Measurements from ENCODE around the gene CCDC192.

CCDC192 gene

DNA sequence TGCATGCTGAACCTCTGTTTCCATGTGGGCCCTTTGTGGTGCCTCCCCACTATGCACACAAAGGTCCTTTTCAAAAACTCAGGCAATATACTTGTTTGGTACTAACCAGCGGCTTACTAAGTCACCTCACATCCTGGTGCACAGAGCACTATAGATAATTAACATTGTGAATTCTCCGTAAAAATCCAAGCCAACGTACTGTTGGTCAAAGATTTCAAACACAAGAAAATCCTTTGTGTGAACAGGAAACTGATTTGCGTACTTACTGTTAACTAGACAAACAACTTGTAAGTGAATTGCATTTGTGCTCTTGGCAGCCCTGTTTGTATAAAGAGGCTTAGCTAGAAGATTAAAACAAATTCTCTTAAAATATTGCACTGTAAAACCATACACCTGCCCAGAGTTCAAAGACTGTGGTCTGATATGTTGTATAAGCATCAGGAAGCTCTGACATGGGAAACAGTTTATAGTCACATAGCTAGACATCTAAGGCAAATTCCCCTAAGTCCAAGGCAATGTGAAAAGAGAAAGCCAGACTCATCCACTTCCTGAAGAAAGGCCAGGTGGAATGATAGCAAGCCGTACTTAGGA is 255.3 kb downstream of the CCDC192 start:
- no peaks in the 10 kb centered on the region for H4K20me1 ChIP-seq (ENCODE audit: control insufficient read depth, insufficient read depth, low read depth, low read length)
- no peak overlapping the region for H3K27ac ChIP-seq (ENCODE audit: low read depth, low read length)
- no peaks in the 10 kb centered on the region for H3K9me3 ChIP-seq (ENCODE audit: control insufficient read depth, insufficient read depth, low read length)
- TF ChIP-seq, protein P1, sequence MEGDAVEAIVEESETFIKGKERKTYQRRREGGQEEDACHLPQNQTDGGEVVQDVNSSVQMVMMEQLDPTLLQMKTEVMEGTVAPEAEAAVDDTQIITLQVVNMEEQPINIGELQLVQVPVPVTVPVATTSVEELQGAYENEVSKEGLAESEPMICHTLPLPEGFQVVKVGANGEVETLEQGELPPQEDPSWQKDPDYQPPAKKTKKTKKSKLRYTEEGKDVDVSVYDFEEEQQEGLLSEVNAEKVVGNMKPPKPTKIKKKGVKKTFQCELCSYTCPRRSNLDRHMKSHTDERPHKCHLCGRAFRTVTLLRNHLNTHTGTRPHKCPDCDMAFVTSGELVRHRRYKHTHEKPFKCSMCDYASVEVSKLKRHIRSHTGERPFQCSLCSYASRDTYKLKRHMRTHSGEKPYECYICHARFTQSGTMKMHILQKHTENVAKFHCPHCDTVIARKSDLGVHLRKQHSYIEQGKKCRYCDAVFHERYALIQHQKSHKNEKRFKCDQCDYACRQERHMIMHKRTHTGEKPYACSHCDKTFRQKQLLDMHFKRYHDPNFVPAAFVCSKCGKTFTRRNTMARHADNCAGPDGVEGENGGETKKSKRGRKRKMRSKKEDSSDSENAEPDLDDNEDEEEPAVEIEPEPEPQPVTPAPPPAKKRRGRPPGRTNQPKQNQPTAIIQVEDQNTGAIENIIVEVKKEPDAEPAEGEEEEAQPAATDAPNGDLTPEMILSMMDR (IDR thresholded peaks at IDR 0.05; ENCODE audit: low read depth, low read length, poor library complexity, severe bottlenecking) = no peak
- no peak for TF ChIP-seq EZH2phosphoT487 (IDR thresholded peaks at IDR 0.05; ENCODE audit: borderline replicate concordance, low read length)
- no peaks in the 10 kb centered on the region for H3K9me2 ChIP-seq (replicated peaks; ENCODE audit: control insufficient read depth, low read length)
- H3K36me3 ChIP-seq (ENCODE audit: control insufficient read depth, low read length) = no peaks in the 10 kb centered on the region
- no peaks in the 10 kb centered on the region for H3F3A ChIP-seq (ENCODE audit: control insufficient read depth, insufficient read depth)
- no peak overlapping the region for H3K4me2 ChIP-seq (ENCODE audit: low read length)
- no peaks in the 10 kb centered on the region for H3K27me3 ChIP-seq (ENCODE audit: control insufficient read depth, low read length)
- H3K4me1 ChIP-seq (ENCODE audit: control insufficient read depth, low read length) = peaks cover 33% of the 10 kb centered on the region
- no peak overlapping the region for H3K4me3 ChIP-seq (ENCODE audit: low read length)
- no peaks in the 10 kb centered on the region for H3K79me2 ChIP-seq (ENCODE audit: control insufficient read depth, low read length)

DNA sequence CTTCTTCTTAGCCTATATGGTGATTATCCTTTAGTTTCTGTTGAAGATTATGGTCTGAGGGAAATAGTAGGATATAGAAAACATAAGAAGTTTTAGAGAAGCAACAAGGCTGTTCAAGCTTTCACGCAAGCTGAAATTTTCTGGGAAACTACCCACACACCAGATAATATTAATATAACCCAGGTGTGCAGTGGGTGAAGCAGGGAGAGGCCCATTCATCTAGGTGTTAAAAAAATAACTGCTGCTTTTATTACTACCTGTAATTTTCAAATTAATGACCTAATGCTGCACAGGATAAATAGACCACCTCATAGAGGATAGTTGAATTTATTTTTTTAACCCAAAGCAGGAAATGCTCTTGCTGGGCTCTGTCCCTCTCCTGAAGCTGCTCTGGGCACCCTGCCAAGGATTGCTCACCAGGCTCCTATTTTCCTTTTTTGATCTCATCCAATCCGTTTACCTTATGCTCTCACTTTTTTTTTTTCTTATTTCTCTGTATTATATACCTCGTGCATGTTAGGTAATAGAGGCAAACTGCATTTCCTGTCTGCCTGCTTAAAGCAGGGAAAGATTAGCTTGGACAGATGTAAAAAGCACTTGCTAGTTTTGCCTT is 256.1 kb downstream of the CCDC192 start:
- Histone ChIP-seq H3K4me3 (ENCODE audit: low read length) (no peak overlapping the region), H3K9me2 (replicated peaks; ENCODE audit: control insufficient read depth, low read length) (no peaks in the 10 kb centered on the region), H3K4me2 (ENCODE audit: low read length) (no peak overlapping the region), H3K9me3 (ENCODE audit: control insufficient read depth, insufficient read depth, low read length) (no peaks in the 10 kb centered on the region), H3K27me3 (ENCODE audit: control insufficient read depth, low read length) (no peaks in the 10 kb centered on the region), H3K36me3 (ENCODE audit: control insufficient read depth, low read length) (no peaks in the 10 kb centered on the region), H3K79me2 (ENCODE audit: control insufficient read depth, low read length) (no peaks in the 10 kb centered on the region), H4K20me1 (ENCODE audit: control insufficient read depth, insufficient read depth, low read depth, low read length) (no peaks in the 10 kb centered on the region), H3K27ac (ENCODE audit: low read depth, low read length) (no peak overlapping the region), H3F3A (ENCODE audit: control insufficient read depth, insufficient read depth) (no peaks in the 10 kb centered on the region), H3K4me1 (ENCODE audit: control insufficient read depth, low read length) (peaks cover 33% of the 10 kb centered on the region)
- TF ChIP-seq, protein P1 (IDR thresholded peaks at IDR 0.05; ENCODE audit: low read depth, low read length, poor library complexity, severe bottlenecking) = no peak
- no peak for TF ChIP-seq EZH2phosphoT487 (IDR thresholded peaks at IDR 0.05; ENCODE audit: borderline replicate concordance, low read length)

GRCh38 chr5:127960270-127960691 is 257.1 kb downstream of the CCDC192 start:
- H3K27me3 ChIP-seq (ENCODE audit: control insufficient read depth, low read length) = no peaks in the 10 kb centered on the region
- peaks cover 33% of the 10 kb centered on the region for H3K4me1 ChIP-seq (ENCODE audit: control insufficient read depth, low read length)
- no peaks in the 10 kb centered on the region for H3K9me2 ChIP-seq (replicated peaks; ENCODE audit: control insufficient read depth, low read length)
- TF ChIP-seq EZH2phosphoT487 (IDR thresholded peaks at IDR 0.05; ENCODE audit: borderline replicate concordance, low read length) = no peak
- TF ChIP-seq, protein P1 (IDR thresholded peaks at IDR 0.05; ENCODE audit: low read depth, low read length, poor library complexity, severe bottlenecking) = no peak
- no peaks in the 10 kb centered on the region for H3F3A ChIP-seq (ENCODE audit: control insufficient read depth, insufficient read depth)
- no peaks in the 10 kb centered on the region for H3K9me3 ChIP-seq (ENCODE audit: control insufficient read depth, insufficient read depth, low read length)
- H3K79me2 ChIP-seq (ENCODE audit: control insufficient read depth, low read length) = no peaks in the 10 kb centered on the region
- peak overlapping the region; percentile 22; the same call in 1 of the 2 replicates for H3K4me3 ChIP-seq (ENCODE audit: low read length)
- H3K36me3 ChIP-seq (ENCODE audit: control insufficient read depth, low read length) = no peaks in the 10 kb centered on the region
- peak overlapping the region; percentile 28 for H3K4me2 ChIP-seq (ENCODE audit: low read length)
- H3K27ac ChIP-seq (ENCODE audit: low read depth, low read length) = no peak overlapping the region
- H4K20me1 ChIP-seq (ENCODE audit: control insufficient read depth, insufficient read depth, low read depth, low read length) = no peaks in the 10 kb centered on the region
